Activated naive CD8-positive, alpha-beta T cell treated with anti-CD3 and anti-CD28 coated beads, Interleukin-2, amount 10 ng/mL, durations not matched to agents 7 days and 5 days (primary cell): ENCODE data around the gene OSBPL1A. TPM values are rescaled to one million over a fixed set of nuclear protein-coding genes. Genes with fewer than 3 reads are reported as not detected.

Experiments
- ATAC-seq: fragments of 150-1000 bp; cut with Tn5 transposase; one replicate; pipeline ENCODE4 v1.10.0; 2021; ENCODE audit warnings: low read depth, moderate library complexity
- POLR2A ChIA-PET: fragments of 350-600 bp; sonication (Branson Sonifier 250); formaldehyde crosslinking; loops from one replicate; lab custom pipeline; 2021; ENCODE audit warnings: antibody characterized with exemption; lab: Charles Lee
- DNase-seq: peaks from one replicate; pipeline ENCODE4 v3.0.0; 2021
- H3K27ac Mint-ChIP-seq: one replicate; pipeline ENCODE4 v1.8.0; 2022; ENCODE audit warnings: mild to moderate bottlenecking, mixed read lengths
- H3K27me3 Mint-ChIP-seq: one replicate; pipeline ENCODE4 v1.8.0; 2022; ENCODE audit warnings: mild to moderate bottlenecking, moderate library complexity, mixed read lengths
- H3K36me3 Mint-ChIP-seq: one replicate; pipeline ENCODE4 v1.8.0; 2021; ENCODE audit warnings: mild to moderate bottlenecking, mixed read lengths
- H3K4me1 Mint-ChIP-seq: one replicate; pipeline ENCODE4 v1.8.0; 2021; ENCODE audit warnings: mixed read lengths
- H3K4me3 Mint-ChIP-seq: one replicate; pipeline ENCODE4 v1.8.0; 2022; ENCODE audit warnings: mild to moderate bottlenecking, moderate library complexity, mixed read lengths
- H3K9me3 Mint-ChIP-seq: one replicate; pipeline ENCODE4 v1.8.0; 2021; ENCODE audit warnings: mixed read lengths
- total RNA-seq, 2 experiments: library from RNA; stranded (reverse); gene quantifications; one replicate each; pipeline ENCODE4 v1.2.3, GENCODE V29; 2021

OSBPL1A gene
- total RNA-seq, 2 experiments from 2014 or later = 1.0 to 1.2 TPM

- ATAC-seq (no peak), DNase-seq (no peak)
- no peak overlapping the region for H3K4me3 Mint-ChIP-seq
- POLR2A ChIA-PET = no interaction called here
- H3K36me3 Mint-ChIP-seq = no peaks in the 10 kb centered on the region
- H3K4me1 Mint-ChIP-seq = no peaks in the 10 kb centered on the region
- H3K9me3 Mint-ChIP-seq = peaks cover 2% of the 10 kb centered on the region
- no peak overlapping the region for H3K27ac Mint-ChIP-seq
- H3K27me3 Mint-ChIP-seq = peaks cover 25% of the 10 kb centered on the region
Observed at GRCh38 chr18:24417480-24417879, 19.9 kb upstream of the OSBPL1A start.

DNA sequence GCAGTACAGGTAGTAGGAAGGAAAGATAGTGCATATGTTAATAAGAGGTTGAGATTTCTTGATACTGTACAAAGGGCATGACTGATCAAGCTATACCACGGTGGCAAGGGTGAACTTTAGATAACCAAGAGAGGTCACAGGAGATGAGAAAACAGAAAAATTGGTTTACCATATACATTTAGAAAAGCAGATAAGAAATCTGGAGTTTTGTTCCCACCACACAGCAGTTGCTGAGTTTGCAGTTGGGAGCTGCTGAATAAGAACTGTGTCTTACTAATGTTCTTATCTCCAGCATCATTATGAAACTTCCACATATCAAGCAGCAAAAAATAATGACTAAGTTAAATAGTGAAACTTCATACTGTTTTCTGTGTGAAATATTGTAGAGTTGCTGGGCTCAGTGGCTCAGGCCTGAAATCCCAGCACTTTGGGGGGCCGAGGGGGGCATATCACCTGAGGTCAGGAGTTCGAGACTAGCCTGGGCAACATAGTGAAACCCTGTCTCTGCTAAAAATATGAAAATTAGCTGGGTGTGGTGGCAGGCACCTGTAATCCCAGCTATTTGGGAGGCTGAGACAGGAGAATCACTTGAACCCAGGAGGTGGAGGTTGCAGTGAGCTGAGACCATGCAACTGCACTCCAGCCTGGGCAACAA, 16.9 kb upstream of the OSBPL1A start:
- no peaks in the 10 kb centered on the region for H3K36me3 Mint-ChIP-seq
- ATAC-seq = no peak
- POLR2A ChIA-PET = interaction anchor here (0.7 kb wide), 1 partner anchor 63 kb away, joined by 4 read pairs; no protein-coding TSS in a partner anchor
- no peaks in the 10 kb centered on the region for H3K9me3 Mint-ChIP-seq
- no peaks in the 10 kb centered on the region for H3K4me1 Mint-ChIP-seq
- H3K4me3 Mint-ChIP-seq = no peak overlapping the region
- no peak for DNase-seq
- H3K27me3 Mint-ChIP-seq = peaks cover 13% of the 10 kb centered on the region
- H3K27ac Mint-ChIP-seq = no peak overlapping the region

- ATAC-seq (no peak), DNase-seq (no peak)
- POLR2A ChIA-PET = no interaction called here
- H3K9me3 Mint-ChIP-seq = no peaks in the 10 kb centered on the region
- H3K27me3 Mint-ChIP-seq = peaks cover 13% of the 10 kb centered on the region
- H3K4me1 Mint-ChIP-seq = no peaks in the 10 kb centered on the region
- H3K4me3 Mint-ChIP-seq = no peak overlapping the region
- H3K36me3 Mint-ChIP-seq = no peaks in the 10 kb centered on the region
- H3K27ac Mint-ChIP-seq = no peak overlapping the region
Observed at GRCh38 chr18:24413148-24413547, 15.5 kb upstream of the OSBPL1A start.

GRCh38 chr18:24408496-24408895, 10.9 kb upstream of the OSBPL1A start:
- Mint-ChIP-seq H3K4me3 (no peak overlapping the region), H3K4me1 (no peaks in the 10 kb centered on the region), H3K27ac (no peak overlapping the region), H3K36me3 (no peaks in the 10 kb centered on the region), H3K9me3 (no peaks in the 10 kb centered on the region), H3K27me3 (peaks cover 20% of the 10 kb centered on the region)
- POLR2A ChIA-PET = no interaction called here
- DNase-seq (no peak), ATAC-seq (no peak)

GRCh38 chr18:24404591-24404990, 7.0 kb upstream of the OSBPL1A start:
- ATAC-seq (no peak), DNase-seq (no peak)
- Mint-ChIP-seq H3K9me3 (no peaks in the 10 kb centered on the region), H3K4me3 (no peak overlapping the region), H3K27me3 (peaks cover 25% of the 10 kb centered on the region), H3K36me3 (no peaks in the 10 kb centered on the region), H3K4me1 (no peaks in the 10 kb centered on the region), H3K27ac (no peak overlapping the region)
- POLR2A ChIA-PET = no interaction called here

DNA sequence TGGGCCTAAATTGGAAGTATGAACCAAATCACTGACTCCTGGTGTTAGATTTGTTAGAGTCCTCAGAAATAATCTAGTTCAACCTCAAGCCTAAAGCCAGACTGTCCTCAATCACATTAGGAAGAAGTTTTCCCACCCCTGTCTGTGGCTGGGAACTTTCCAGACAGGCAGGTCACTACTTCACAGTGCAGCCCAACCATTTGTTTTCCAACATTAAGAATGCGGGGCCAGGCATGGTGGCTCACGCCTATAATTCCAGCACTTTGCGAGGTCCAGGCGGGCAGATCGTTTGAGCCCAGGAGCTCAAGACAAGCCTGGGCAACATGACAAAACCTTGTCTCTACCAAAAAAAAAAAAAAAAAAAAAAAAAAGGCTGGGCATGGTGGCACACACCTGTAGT, 5.5 kb upstream of the OSBPL1A start:
- POLR2A ChIA-PET = no interaction called here
- H3K27ac Mint-ChIP-seq = no peak overlapping the region
- H3K4me1 Mint-ChIP-seq = peaks cover 1% of the 10 kb centered on the region
- no peaks in the 10 kb centered on the region for H3K9me3 Mint-ChIP-seq
- H3K4me3 Mint-ChIP-seq = no peak overlapping the region
- no peak for DNase-seq
- no peak for ATAC-seq
- peaks cover 35% of the 10 kb centered on the region for H3K27me3 Mint-ChIP-seq
- no peaks in the 10 kb centered on the region for H3K36me3 Mint-ChIP-seq

GRCh38 chr18:24402209-24402785, 4.7 kb upstream of the OSBPL1A start:
- POLR2A ChIA-PET = no interaction called here
- no peak overlapping the region for H3K4me3 Mint-ChIP-seq
- H3K36me3 Mint-ChIP-seq = no peaks in the 10 kb centered on the region
- H3K27ac Mint-ChIP-seq = no peak overlapping the region
- DNase-seq (no peak), ATAC-seq (no peak)
- peaks cover 4% of the 10 kb centered on the region for H3K4me1 Mint-ChIP-seq
- no peaks in the 10 kb centered on the region for H3K9me3 Mint-ChIP-seq
- peaks cover 37% of the 10 kb centered on the region for H3K27me3 Mint-ChIP-seq

- H3K4me3 Mint-ChIP-seq = no peak overlapping the region
- ATAC-seq (no peak), DNase-seq (no peak)
- no peak overlapping the region for H3K27ac Mint-ChIP-seq
- H3K4me1 Mint-ChIP-seq = peaks cover 8% of the 10 kb centered on the region
- POLR2A ChIA-PET = no interaction called here
- H3K36me3 Mint-ChIP-seq = no peaks in the 10 kb centered on the region
- H3K9me3 Mint-ChIP-seq = no peaks in the 10 kb centered on the region
- H3K27me3 Mint-ChIP-seq = peaks cover 32% of the 10 kb centered on the region
Observed at GRCh38 chr18:24400587-24400986, 3.0 kb upstream of the OSBPL1A start.

GRCh38 chr18:24398540-24398939, 916 bp upstream of the OSBPL1A start:
- H3K27ac Mint-ChIP-seq = no peak overlapping the region
- ATAC-seq (no peak), DNase-seq (no peak)
- peaks cover 8% of the 10 kb centered on the region for H3K4me1 Mint-ChIP-seq
- H3K9me3 Mint-ChIP-seq = no peaks in the 10 kb centered on the region
- POLR2A ChIA-PET = interaction anchor here (1.3 kb wide), 1 partner anchor 28 kb away, joined by 5 read pairs; the partner anchor contains the start of gene IMPACT
- H3K4me3 Mint-ChIP-seq = peak overlapping the region; percentile 87
- H3K27me3 Mint-ChIP-seq = peaks cover 37% of the 10 kb centered on the region
- H3K36me3 Mint-ChIP-seq = no peaks in the 10 kb centered on the region

DNA sequence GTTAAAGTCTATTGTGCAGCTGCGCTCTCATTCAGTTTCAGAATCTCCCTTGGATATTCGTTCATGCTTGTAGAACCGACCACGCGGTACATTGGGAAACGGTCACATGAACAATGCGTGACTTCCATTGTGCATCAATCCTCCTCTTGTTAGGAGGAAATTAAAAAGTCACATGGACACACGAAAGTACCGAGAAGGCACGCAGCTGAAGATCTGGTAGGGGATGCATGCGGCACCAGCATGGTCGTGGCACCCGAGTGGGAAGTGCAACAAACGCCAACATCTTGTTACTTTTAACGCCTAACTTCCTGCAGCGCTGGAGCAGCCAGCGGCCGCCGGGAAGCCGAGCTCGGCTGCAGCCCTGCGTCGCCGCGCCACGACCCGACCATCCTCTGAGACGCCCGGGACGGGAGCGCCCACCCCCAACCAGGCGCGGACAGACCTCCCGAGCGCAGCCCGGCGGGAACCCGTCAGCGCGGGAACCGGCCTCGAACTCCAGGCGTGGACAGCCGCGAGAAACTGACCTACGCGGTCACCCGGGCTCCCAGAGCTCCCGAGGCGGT, 412 bp downstream of the OSBPL1A start:
- Mint-ChIP-seq H3K36me3 (no peaks in the 10 kb centered on the region), H3K27ac (no peak overlapping the region), H3K27me3 (peaks cover 37% of the 10 kb centered on the region), H3K9me3 (no peaks in the 10 kb centered on the region), H3K4me3 (peak overlapping the region; percentile 66), H3K4me1 (peaks cover 8% of the 10 kb centered on the region)
- peak; percentile 46 for ATAC-seq
- POLR2A ChIA-PET = interaction anchor here (1.3 kb wide), 1 partner anchor 30 kb away, joined by 5 read pairs; the partner anchor contains the start of gene IMPACT
- no peak for DNase-seq

- POLR2A ChIA-PET = no interaction called here
- no peaks in the 10 kb centered on the region for H3K9me3 Mint-ChIP-seq
- peaks cover 37% of the 10 kb centered on the region for H3K27me3 Mint-ChIP-seq
- no peak for DNase-seq
- peaks cover 8% of the 10 kb centered on the region for H3K4me1 Mint-ChIP-seq
- no peak for ATAC-seq
- no peak overlapping the region for H3K4me3 Mint-ChIP-seq
- H3K27ac Mint-ChIP-seq = no peak overlapping the region
- no peaks in the 10 kb centered on the region for H3K36me3 Mint-ChIP-seq
Observed at GRCh38 chr18:24396082-24396633, 1.5 kb downstream of the OSBPL1A start.

DNA sequence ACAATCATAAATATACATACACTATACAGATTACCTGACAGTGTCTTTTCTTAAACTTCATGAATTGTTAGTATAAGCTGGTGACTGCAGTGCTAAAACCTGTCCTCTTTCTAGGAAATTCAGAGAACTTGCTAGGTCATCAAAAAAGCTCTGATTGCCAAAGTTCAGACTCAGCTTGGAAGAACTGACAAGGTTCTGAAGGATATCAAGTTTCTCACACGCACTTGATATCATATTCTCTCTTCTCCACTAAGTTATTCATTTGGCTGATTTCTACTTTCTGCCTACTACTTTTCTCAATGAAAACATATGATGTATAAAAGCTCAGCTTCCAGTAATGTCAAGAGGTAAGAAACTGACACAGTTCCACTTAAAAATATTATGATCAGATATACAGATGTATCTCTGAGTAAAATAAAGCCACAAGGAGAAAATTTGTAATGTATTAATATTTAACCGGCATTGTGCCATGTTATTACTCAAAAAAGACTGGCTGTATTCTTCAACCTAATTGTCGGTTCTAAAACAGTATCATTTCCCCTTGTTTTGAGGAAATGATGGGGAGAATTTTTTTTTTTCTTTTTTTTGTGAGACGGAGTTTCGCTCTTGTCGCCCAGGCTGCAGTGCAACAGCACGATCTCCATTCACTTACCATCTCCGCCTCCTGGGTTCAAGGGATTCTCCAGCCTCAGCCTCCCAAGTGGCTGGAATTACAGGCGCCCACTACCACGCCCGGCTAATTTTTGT, 2.4 kb downstream of the OSBPL1A start:
- Mint-ChIP-seq H3K4me3 (no peak overlapping the region), H3K27ac (no peak overlapping the region), H3K36me3 (no peaks in the 10 kb centered on the region), H3K4me1 (peaks cover 8% of the 10 kb centered on the region), H3K9me3 (no peaks in the 10 kb centered on the region), H3K27me3 (peaks cover 32% of the 10 kb centered on the region)
- ATAC-seq = no peak
- no peak for DNase-seq
- POLR2A ChIA-PET = no interaction called here

DNA sequence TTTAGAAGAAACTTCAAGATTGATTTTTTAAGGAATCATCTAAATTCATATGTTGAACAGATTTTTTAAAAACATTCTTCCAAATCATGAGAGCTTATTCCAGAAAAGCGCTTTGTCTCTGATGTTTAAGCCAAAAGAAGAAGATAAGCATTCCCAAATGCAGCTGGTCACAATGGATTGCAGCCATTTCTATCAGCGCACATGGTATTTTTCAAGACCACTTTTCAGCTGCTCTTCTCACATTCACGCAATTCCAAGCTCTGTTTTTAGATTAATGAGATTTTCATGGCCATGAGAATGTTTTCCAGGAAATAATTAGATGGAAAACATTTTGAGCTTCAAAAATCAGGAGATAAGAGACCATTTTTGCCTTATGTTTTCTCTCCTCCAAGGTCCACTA, 8.7 kb downstream of the OSBPL1A start:
- Mint-ChIP-seq H3K4me1 (no peaks in the 10 kb centered on the region), H3K36me3 (no peaks in the 10 kb centered on the region), H3K9me3 (no peaks in the 10 kb centered on the region), H3K27me3 (no peaks in the 10 kb centered on the region), H3K27ac (no peak overlapping the region), H3K4me3 (no peak overlapping the region)
- POLR2A ChIA-PET = no interaction called here
- ATAC-seq = no peak
- DNase-seq = no peak
